ENCODE measurements around the gene CD14.

- TF ChIP-seq CTCF (IDR thresholded peaks at IDR 0.05; ENCODE audit: insufficient read depth, low read length, poor library complexity, severe bottlenecking) (no peak), EZH2phosphoT487 (conservative IDR thresholded peaks at IDR 0.05; ENCODE audit: low read length) (no peak)
Observed at GRCh38 chr5:140664359-140665119, 31.6 kb upstream of the CD14 start, which contains the start of gene WDR55.
